Measurements from ENCODE around the gene SDHA. TPM values are rescaled to one million over a fixed set of nuclear protein-coding genes. Genes with fewer than 3 reads are reported as not detected.

The SDHA gene
- total and polyA plus RNA-seq, 10 of the 15 experiments (the other 5 are each of a cell fraction or from before 2014, with no cell fraction given): 63.3 to 205 (median 104) TPM

- Histone ChIP-seq H3K4me2 (ENCODE audit: control insufficient read depth, insufficient read depth) (no peak overlapping the region), H3K9me3 (replicated peaks; ENCODE audit: control insufficient read depth, insufficient read depth, low read length) (no peaks in the 10 kb centered on the region), H3K36me3 (ENCODE audit: control insufficient read depth in 2 of 2, insufficient read depth in 2 of 2, low read length in 1 of 2) (no peaks in the 10 kb centered on the region), H3K4me3 (no peak overlapping the region), H3K27me3 (replicated peaks in 1 of 2; ENCODE audit: control insufficient read depth in 2 of 2, insufficient read depth in 2 of 2, low read length in 1 of 2) (no peaks in the 10 kb centered on the region), H3K79me2 (ENCODE audit: control insufficient read depth, insufficient read depth, low read length) (no peaks in the 10 kb centered on the region), H4K20me1 (ENCODE audit: control insufficient read depth, insufficient read depth) (no peaks in the 10 kb centered on the region), H3K9ac (ENCODE audit: control insufficient read depth, insufficient read depth, low read length) (no peak overlapping the region), H3K27ac (ENCODE audit: control insufficient read depth, insufficient read depth) (no peak overlapping the region), H2AFZ (ENCODE audit: control insufficient read depth, low read depth, low read length) (no peak overlapping the region), H3K4me1 (ENCODE audit: control insufficient read depth, insufficient read depth, low read length) (peaks cover 25% of the 10 kb centered on the region)
- no peak for ATAC-seq
- 73% methylated on average over 30 of the region's 36 CpGs for WGBS (ENCODE audit: insufficient coverage, insufficient replicate concordance, low lambda C conversion rate, missing lambda C conversion rate)
- POLR2A ChIA-PET: no interaction called here
- RAD21 ChIA-PET (ENCODE audit: unreplicated experiment): no interaction called here
- BruUV-seq (replicated peaks): no TSS peak
- no peak for DNase-seq (ENCODE audit: low read depth, low spot score)
- CTCF ChIA-PET: no interaction called here
- intact Hi-C loops (cut with micrococcal nuclease; ENCODE audit: unreplicated experiment) (no loop called here), in situ Hi-C loops (cut with MboI) (no loop called here)
- SMC1A ChIA-PET (ENCODE audit: uncharacterized antibody, unreplicated experiment): no interaction called here
- no peak for FAIRE-seq
- TF ChIP-seq SP1 (IDR thresholded peaks at IDR 0.05; ENCODE audit: low read depth, low read length) (no peak), BCLAF1 (IDR thresholded peaks at IDR 0.05) (no peak)
Measured at GRCh38 chr5:194603-195209, 23.4 kb upstream of the SDHA start.

- no peaks in the 10 kb centered on the region for H3K27me3 ChIP-seq (replicated peaks in 1 of 2; ENCODE audit: control insufficient read depth in 2 of 2, insufficient read depth in 2 of 2, low read length in 1 of 2)
- SMC1A ChIA-PET (ENCODE audit: uncharacterized antibody, unreplicated experiment): no interaction called here
- H4K20me1 ChIP-seq (ENCODE audit: control insufficient read depth, insufficient read depth): no peaks in the 10 kb centered on the region
- ATAC-seq (no peak), DNase-seq (ENCODE audit: low read depth, low spot score) (no peak), FAIRE-seq (no peak)
- intact Hi-C loops (cut with micrococcal nuclease; ENCODE audit: unreplicated experiment): no loop called here
- H3K4me3 ChIP-seq: no peak overlapping the region
- CTCF ChIA-PET: interaction anchor here (0.6 kb wide), 1 partner anchor 75 kb away, joined by 3 read pairs; no protein-coding TSS in a partner anchor
- peaks cover 17% of the 10 kb centered on the region for H3K4me1 ChIP-seq (ENCODE audit: control insufficient read depth, insufficient read depth, low read length)
- POLR2A ChIA-PET: no interaction called here
- no peak overlapping the region for H3K9ac ChIP-seq (ENCODE audit: control insufficient read depth, insufficient read depth, low read length)
- in situ Hi-C loops (cut with MboI): no loop called here
- BruUV-seq (replicated peaks): no TSS peak
- H3K79me2 ChIP-seq (ENCODE audit: control insufficient read depth, insufficient read depth, low read length): no peaks in the 10 kb centered on the region
- H3K27ac ChIP-seq (ENCODE audit: control insufficient read depth, insufficient read depth): no peak overlapping the region
- 57% methylated on average over 33 of the region's 33 CpGs for WGBS (ENCODE audit: insufficient coverage, insufficient replicate concordance, low lambda C conversion rate, missing lambda C conversion rate)
- H3K9me3 ChIP-seq (replicated peaks; ENCODE audit: control insufficient read depth, insufficient read depth, low read length): no peaks in the 10 kb centered on the region
- RAD21 ChIA-PET (ENCODE audit: unreplicated experiment): no interaction called here
- H3K36me3 ChIP-seq (ENCODE audit: control insufficient read depth in 2 of 2, insufficient read depth in 2 of 2, low read length in 1 of 2): no peaks in the 10 kb centered on the region
- H2AFZ ChIP-seq (ENCODE audit: control insufficient read depth, low read depth, low read length): no peak overlapping the region
- H3K4me2 ChIP-seq (ENCODE audit: control insufficient read depth, insufficient read depth): no peak overlapping the region
- TF ChIP-seq CBFB (IDR thresholded peaks at IDR 0.05; ENCODE audit: low read depth): no peak
- no peak for TF ChIP-seq ATF7 (IDR thresholded peaks at IDR 0.05; ENCODE audit: low read depth)
- TF ChIP-seq HDGF (IDR thresholded peaks at IDR 0.05): no peak
- no peak for TF ChIP-seq MXI1 (IDR thresholded peaks at IDR 0.05; ENCODE audit: low read depth, low read length)
- TF ChIP-seq PBX3 (IDR thresholded peaks at IDR 0.05; ENCODE audit: insufficient replicate concordance, low read depth, low read length): no peak
- no peak for TF ChIP-seq CHD1 (IDR thresholded peaks at IDR 0.05; ENCODE audit: low read depth, low read length)
- TF ChIP-seq ZZZ3 (IDR thresholded peaks at IDR 0.05; ENCODE audit: control insufficient read depth, insufficient read length, low read depth): no peak
- TF ChIP-seq SREBF1 (IDR thresholded peaks at IDR 0.05; ENCODE audit: low read length): no peak
- TF ChIP-seq CTCF (IDR thresholded peaks at IDR 0.05 in 2 of 3, conservative IDR thresholded peaks at IDR 0.05 in 1 of 3; ENCODE audit: control insufficient read depth in 2 of 3, extremely low read depth in 1 of 3, insufficient read depth in 1 of 3, low read depth in 3 of 3, low read length in 3 of 3): no peak
Measured at GRCh38 chr5:195401-196160, 22.5 kb upstream of the SDHA start.

Data from GM12878 (cell line).